GM18858 (cell line): ENCODE data around the gene DNAJC5.

Experiments used
- ATAC-seq: cut with Tn5 transposase; IDR thresholded peaks from one replicate; pipeline ENCODE4 v1.9.1; 2021; ENCODE audit not compliant: unreplicated experiment

Gene DNAJC5

GRCh38 chr20:63939061-63939935 is 44.4 kb downstream of the DNAJC5 start:
- no peak for ATAC-seq

- no peak for ATAC-seq
Observed at GRCh38 chr20:63940071-63940471, 45.1 kb downstream of the DNAJC5 start.

- ATAC-seq: no peak
Observed at GRCh38 chr20:63940472-63941266, 45.7 kb downstream of the DNAJC5 start.

- ATAC-seq: no peak
Observed at GRCh38 chr20:63941282-63942081, 46.6 kb downstream of the DNAJC5 start.

GRCh38 chr20:63942250-63942951 is 47.5 kb downstream of the DNAJC5 start:
- no peak for ATAC-seq

GRCh38 chr20:63942969-63943807 is 48.3 kb downstream of the DNAJC5 start:
- no peak for ATAC-seq

- ATAC-seq: no peak
Observed at GRCh38 chr20:63943808-63944077, 48.8 kb downstream of the DNAJC5 start.

- no peak for ATAC-seq
Observed at GRCh38 chr20:63944078-63944941, 49.4 kb downstream of the DNAJC5 start.

GRCh38 chr20:63945031-63945658 is 50.2 kb downstream of the DNAJC5 start:
- ATAC-seq: no peak

GRCh38 chr20:63945921-63946920 is 51.3 kb downstream of the DNAJC5 start:
- ATAC-seq: no peak

- ATAC-seq: no peak
Observed at GRCh38 chr20:63946986-63947637, 52.2 kb downstream of the DNAJC5 start.

GRCh38 chr20:63947638-63948456 is 52.9 kb downstream of the DNAJC5 start:
- ATAC-seq: no peak

- ATAC-seq: no peak
Observed at GRCh38 chr20:63950701-63951397, 55.9 kb downstream of the DNAJC5 start.

GRCh38 chr20:63951398-63952209 is 56.7 kb downstream of the DNAJC5 start:
- no peak for ATAC-seq

GRCh38 chr20:63952210-63952535 is 57.2 kb downstream of the DNAJC5 start:
- ATAC-seq: no peak
